K562 (cell line): ENCODE data around the gene B9D2. TPM values are rescaled to one million over a fixed set of nuclear protein-coding genes. Genes with fewer than 3 reads are reported as not detected.

Experiments used
- BMI1 ChIP-seq: fragments of 150-350 bp; IDR thresholded peaks from 2 replicates; pipeline ENCODE4 v1.6.1; 2014; ENCODE audit warnings: low read length
- GABPB1 ChIP-seq: sonication (generic); formaldehyde crosslinking; IDR thresholded peaks from 2 replicates; pipeline ENCODE4 v1.8.0; 2022; ENCODE audit warnings: mild to moderate bottlenecking, missing genetic modification reagents
- GTF2E2 ChIP-seq: fragments of 200-800 bp; sonication (Bioruptor generic); IDR thresholded peaks from 2 replicates; pipeline ENCODE4 v1.6.1; 2016; ENCODE audit warnings: missing genetic modification characterization, missing compliant biosample characterization
- NFE2L1 ChIP-seq: fragments of 450-650 bp; IDR thresholded peaks from 2 replicates; pipeline ENCODE4 v1.6.1; 2016; ENCODE audit warnings: missing genetic modification characterization, low read depth, mild to moderate bottlenecking, missing compliant biosample characterization, moderate library complexity, borderline replicate concordance
- NFIC ChIP-seq: fragments of 450-650 bp; IDR thresholded peaks from 2 replicates; pipeline ENCODE4 v1.6.1; 2017; ENCODE audit warnings: mild to moderate bottlenecking, inconsistent platforms
- NR1H2 ChIP-seq: sonication (generic); formaldehyde crosslinking; IDR thresholded peaks from 2 replicates; pipeline ENCODE4 v1.4.0; 2020; ENCODE audit warnings: mild to moderate bottlenecking, missing genetic modification reagents
- OTX1 ChIP-seq: fragments of 450-650 bp; formaldehyde crosslinking; IDR thresholded peaks from 2 replicates; pipeline ENCODE4 v1.4.0; 2022; ENCODE audit warnings: mild to moderate bottlenecking
- PTBP1 ChIP-seq: fragments of 200-400 bp; formaldehyde crosslinking; IDR thresholded peaks from 2 replicates; pipeline ENCODE4 v1.6.1; 2017; ENCODE audit warnings: low read depth, low read length
- SETDB1 ChIP-seq: IDR thresholded peaks from one replicate; pipeline ENCODE4 v1.6.1; 2012; ENCODE audit warnings: low read length, control low read depth, inconsistent platforms
- SP2 ChIP-seq: IDR thresholded peaks from 2 replicates; pipeline ENCODE4 v1.6.1; 2011; ENCODE audit warnings: mild to moderate bottlenecking, low read depth, low read length, moderate library complexity; ENCODE audit not compliant: poor library complexity, severe bottlenecking; ENCODE audit errors: extremely low read depth
- SREBF1 ChIP-seq: fragments of 150-350 bp; IDR thresholded peaks from 2 replicates; pipeline ENCODE4 v1.6.1; 2014; ENCODE audit warnings: antibody characterized with exemption, low read depth, low read length, borderline replicate concordance
- TAL1 ChIP-seq: fragments of 450-650 bp; IDR thresholded peaks from 2 replicates; pipeline ENCODE4 v1.6.1; 2016; ENCODE audit warnings: mild to moderate bottlenecking
- TEAD4 ChIP-seq, 2 experiments: sonication (generic) in 1 of 2; formaldehyde crosslinking in 1 of 2; IDR thresholded peaks; 2 replicates each; pipeline versions ENCODE4 v1.6.1 to v1.8.0; 2012 to 2022; ENCODE audit warnings: borderline replicate concordance in 1 of 2, inconsistent platforms in 1 of 2, low read length in 1 of 2, mild to moderate bottlenecking in 1 of 2, missing genetic modification reagents in 1 of 2
- ZC3H4 ChIP-seq: sonication (generic); formaldehyde crosslinking; IDR thresholded peaks from 2 replicates; pipeline ENCODE4 v1.9.0; 2021; ENCODE audit warnings: missing genetic modification reagents, borderline replicate concordance
- ZC3H8 ChIP-seq: fragments of 450-650 bp; IDR thresholded peaks from 2 replicates; pipeline ENCODE4 v1.6.1; 2017
- ZFP1 ChIP-seq: fragments of 450-650 bp; formaldehyde crosslinking; IDR thresholded peaks from 2 replicates; pipeline ENCODE4 v1.4.0; 2020; ENCODE audit warnings: mild to moderate bottlenecking, mixed read lengths
- ZFX ChIP-seq: sonication (generic); formaldehyde crosslinking; IDR thresholded peaks from 2 replicates; pipeline ENCODE4 v1.8.0; 2022; ENCODE audit warnings: mild to moderate bottlenecking, missing genetic modification reagents, moderate library complexity
- ZNF121 ChIP-seq: sonication (generic); formaldehyde crosslinking; conservative IDR thresholded peaks from 2 replicates; pipeline ENCODE4 v1.8.0; 2022; ENCODE audit warnings: missing genetic modification reagents
- ZNF212 ChIP-seq: fragments of 450-650 bp; formaldehyde crosslinking; IDR thresholded peaks from 2 replicates; pipeline ENCODE4 v1.4.0; 2020; ENCODE audit warnings: mild to moderate bottlenecking
- ZNF445 ChIP-seq: fragments of 250-450 bp; sonication (Bioruptor Pico); IDR thresholded peaks from 2 replicates; pipeline ENCODE4 v1.4.0; 2020; ENCODE audit warnings: low read depth, mild to moderate bottlenecking, moderate library complexity
- ZNF695 ChIP-seq: fragments of 450-650 bp; formaldehyde crosslinking; IDR thresholded peaks from 2 replicates; pipeline ENCODE4 v1.4.0; 2020; ENCODE audit warnings: mild to moderate bottlenecking, moderate library complexity
- ZNF696 ChIP-seq: fragments of 250-450 bp; sonication (Bioruptor Pico); conservative IDR thresholded peaks from 2 replicates; pipeline ENCODE4 v1.4.0; 2020; ENCODE audit warnings: mild to moderate bottlenecking, moderate library complexity
- polyA plus RNA-seq, 8 experiments: library from polyadenylated mRNA; depleted of rRNA in 4 of 8; stranded (reverse) in 5 of 8; unstranded in 3 of 8; fragments of >200 nt; fragmentation: Nextera tagmentation in 2 of 8; fragmentation: Illumina TruSeq in 1 of 8; extraction: Ambion mirVana in 2 of 8; extraction: Trizol in 1 of 8; gene quantifications; 2 replicates each; pipeline versions ENCODE4 v1.2.1 to v1.2.3, GENCODE V29; 2011 to 2014; ENCODE audit warnings: inconsistent platforms in 1 of 8, missing spikeins in 1 of 8
- total RNA-seq, 7 experiments: library from RNA; depleted of rRNA in 6 of 7; stranded (reverse); fragments of >200 nt in 6 of 7; fragmentation: Illumina TruSeq in 2 of 7; extraction: Trizol in 2 of 7; gene quantifications; 2 replicates each; pipeline versions ENCODE4 v1.2.1 to v1.2.3, GENCODE V29; 2011 to 2021; ENCODE audit warnings: low replicate concordance in 1 of 7
- TF ChIP-seq, protein P1 (sequence below): fragments of 450-650 bp; IDR thresholded peaks from 2 replicates; pipeline ENCODE4 v1.6.1; 2016
- TF ChIP-seq, protein P2 (sequence below): sonication (generic); formaldehyde crosslinking; IDR thresholded peaks from 2 replicates; pipeline ENCODE4 v1.8.0; 2022; ENCODE audit warnings: mild to moderate bottlenecking, missing genetic modification reagents
- TF ChIP-seq, protein P3 (sequence below): IDR thresholded peaks from 2 replicates; pipeline ENCODE4 v1.6.1; 2011; ENCODE audit not compliant: insufficient read length; ENCODE audit errors: extremely low read depth

Gene B9D2
- total and polyA plus RNA-seq, 9 of the 15 experiments (the other 6 are each of a cell fraction or from before 2014, with no cell fraction given), result 0.83 to 6.9 (median 2.8) TPM

GRCh38 chr19:41321600-41322270 lies 42.2 kb downstream of the B9D2 start (continued):
- TF ChIP-seq OTX1 (CRISPR knock-in tag), result no peak
- TF ChIP-seq ZNF445 (CRISPR knock-in tag), result no peak
- TF ChIP-seq ZNF212 (CRISPR knock-in tag), result no peak
- TF ChIP-seq NFIC, result no peak
- no peak for TF ChIP-seq SETDB1
- TF ChIP-seq, protein P1, sequence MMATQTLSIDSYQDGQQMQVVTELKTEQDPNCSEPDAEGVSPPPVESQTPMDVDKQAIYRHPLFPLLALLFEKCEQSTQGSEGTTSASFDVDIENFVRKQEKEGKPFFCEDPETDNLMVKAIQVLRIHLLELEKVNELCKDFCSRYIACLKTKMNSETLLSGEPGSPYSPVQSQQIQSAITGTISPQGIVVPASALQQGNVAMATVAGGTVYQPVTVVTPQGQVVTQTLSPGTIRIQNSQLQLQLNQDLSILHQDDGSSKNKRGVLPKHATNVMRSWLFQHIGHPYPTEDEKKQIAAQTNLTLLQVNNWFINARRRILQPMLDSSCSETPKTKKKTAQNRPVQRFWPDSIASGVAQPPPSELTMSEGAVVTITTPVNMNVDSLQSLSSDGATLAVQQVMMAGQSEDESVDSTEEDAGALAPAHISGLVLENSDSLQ, result peak; percentile 13; the same call in 1 of the 2 replicates
- TF ChIP-seq NFE2L1 (tag), result no peak
- no peak for TF ChIP-seq NR1H2 (CRISPR knock-in tag)
- TF ChIP-seq ZNF696, result no peak
- TF ChIP-seq, protein P2, sequence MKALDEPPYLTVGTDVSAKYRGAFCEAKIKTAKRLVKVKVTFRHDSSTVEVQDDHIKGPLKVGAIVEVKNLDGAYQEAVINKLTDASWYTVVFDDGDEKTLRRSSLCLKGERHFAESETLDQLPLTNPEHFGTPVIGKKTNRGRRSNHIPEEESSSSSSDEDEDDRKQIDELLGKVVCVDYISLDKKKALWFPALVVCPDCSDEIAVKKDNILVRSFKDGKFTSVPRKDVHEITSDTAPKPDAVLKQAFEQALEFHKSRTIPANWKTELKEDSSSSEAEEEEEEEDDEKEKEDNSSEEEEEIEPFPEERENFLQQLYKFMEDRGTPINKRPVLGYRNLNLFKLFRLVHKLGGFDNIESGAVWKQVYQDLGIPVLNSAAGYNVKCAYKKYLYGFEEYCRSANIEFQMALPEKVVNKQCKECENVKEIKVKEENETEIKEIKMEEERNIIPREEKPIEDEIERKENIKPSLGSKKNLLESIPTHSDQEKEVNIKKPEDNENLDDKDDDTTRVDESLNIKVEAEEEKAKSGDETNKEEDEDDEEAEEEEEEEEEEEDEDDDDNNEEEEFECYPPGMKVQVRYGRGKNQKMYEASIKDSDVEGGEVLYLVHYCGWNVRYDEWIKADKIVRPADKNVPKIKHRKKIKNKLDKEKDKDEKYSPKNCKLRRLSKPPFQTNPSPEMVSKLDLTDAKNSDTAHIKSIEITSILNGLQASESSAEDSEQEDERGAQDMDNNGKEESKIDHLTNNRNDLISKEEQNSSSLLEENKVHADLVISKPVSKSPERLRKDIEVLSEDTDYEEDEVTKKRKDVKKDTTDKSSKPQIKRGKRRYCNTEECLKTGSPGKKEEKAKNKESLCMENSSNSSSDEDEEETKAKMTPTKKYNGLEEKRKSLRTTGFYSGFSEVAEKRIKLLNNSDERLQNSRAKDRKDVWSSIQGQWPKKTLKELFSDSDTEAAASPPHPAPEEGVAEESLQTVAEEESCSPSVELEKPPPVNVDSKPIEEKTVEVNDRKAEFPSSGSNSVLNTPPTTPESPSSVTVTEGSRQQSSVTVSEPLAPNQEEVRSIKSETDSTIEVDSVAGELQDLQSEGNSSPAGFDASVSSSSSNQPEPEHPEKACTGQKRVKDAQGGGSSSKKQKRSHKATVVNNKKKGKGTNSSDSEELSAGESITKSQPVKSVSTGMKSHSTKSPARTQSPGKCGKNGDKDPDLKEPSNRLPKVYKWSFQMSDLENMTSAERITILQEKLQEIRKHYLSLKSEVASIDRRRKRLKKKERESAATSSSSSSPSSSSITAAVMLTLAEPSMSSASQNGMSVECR (CRISPR knock-in tag), result no peak
- no peak for TF ChIP-seq BMI1
- no peak for TF ChIP-seq SP2
- no peak for TF ChIP-seq TAL1
- TF ChIP-seq, protein P3, sequence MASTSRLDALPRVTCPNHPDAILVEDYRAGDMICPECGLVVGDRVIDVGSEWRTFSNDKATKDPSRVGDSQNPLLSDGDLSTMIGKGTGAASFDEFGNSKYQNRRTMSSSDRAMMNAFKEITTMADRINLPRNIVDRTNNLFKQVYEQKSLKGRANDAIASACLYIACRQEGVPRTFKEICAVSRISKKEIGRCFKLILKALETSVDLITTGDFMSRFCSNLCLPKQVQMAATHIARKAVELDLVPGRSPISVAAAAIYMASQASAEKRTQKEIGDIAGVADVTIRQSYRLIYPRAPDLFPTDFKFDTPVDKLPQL, result no peak
- no peak for TF ChIP-seq ZNF695
- no peak for TF ChIP-seq ZNF121 (CRISPR knock-in tag)
- TF ChIP-seq TEAD4 (IDR thresholded peaks at IDR 0.05; ENCODE audit: low read length), result peak; percentile 92
- peak; percentile 98 for TF ChIP-seq TEAD4 (CRISPR knock-in tag; IDR thresholded peaks at IDR 0.05; ENCODE audit: borderline replicate concordance)
- TF ChIP-seq ZFP1 (CRISPR knock-in tag), result no peak
- no peak for TF ChIP-seq ZC3H8
- no peak for TF ChIP-seq PTBP1
- TF ChIP-seq SREBF1, result no peak
- no peak for TF ChIP-seq GTF2E2
- TF ChIP-seq ZC3H4 (CRISPR knock-in tag), result no peak
- no peak for TF ChIP-seq ZFX (CRISPR knock-in tag)
- no peak for TF ChIP-seq GABPB1 (CRISPR knock-in tag)
